GM21529 (cell line): ENCODE measurements around the gene TRIM24.
A peak's percentile ranks its signal among the peaks of the same experiment; 100 is the strongest.

ENCODE experiments used
- ATAC-seq: cut with Tn5 transposase; IDR thresholded peaks from one replicate; pipeline ENCODE4 v1.9.1; 2021; ENCODE audit not compliant: unreplicated experiment

TRIM24 gene

DNA sequence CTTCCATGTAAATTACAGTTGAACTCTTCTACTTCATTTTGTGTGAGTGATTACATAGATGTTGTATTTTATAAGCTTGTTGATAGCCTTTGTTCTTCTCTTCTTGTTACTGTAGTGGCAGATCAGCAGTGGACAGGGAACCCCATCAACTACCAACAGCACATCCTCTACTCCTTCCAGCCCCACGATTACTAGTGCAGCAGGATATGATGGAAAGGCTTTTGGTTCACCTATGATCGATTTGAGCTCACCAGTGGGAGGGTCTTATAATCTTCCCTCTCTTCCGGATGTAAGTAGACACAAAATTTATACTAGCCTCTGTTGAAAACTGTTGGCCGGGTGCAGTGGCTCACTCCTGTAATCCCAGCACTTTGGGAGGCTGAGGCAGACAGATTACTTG, 110.7 kb downstream of the TRIM24 start:
- no peak for ATAC-seq

DNA sequence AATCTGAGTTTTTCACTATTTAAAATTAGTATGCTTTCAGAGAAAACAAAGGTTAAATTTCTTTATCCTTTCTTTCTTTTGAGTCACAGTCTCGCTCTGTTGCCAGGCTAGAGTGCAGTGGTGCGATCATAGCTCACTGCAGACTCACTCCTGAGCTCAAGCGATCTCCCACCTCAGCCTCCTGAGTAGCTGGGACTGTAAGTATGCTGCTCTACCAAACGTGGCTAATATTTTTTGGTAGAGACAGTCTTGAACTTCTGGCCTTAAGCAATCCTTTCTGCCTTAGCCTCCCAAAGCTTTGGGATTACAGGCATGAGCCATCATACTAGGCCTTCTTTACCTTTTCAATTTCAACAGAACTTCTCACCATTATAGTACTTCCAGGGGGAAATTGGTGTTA, 113.7 kb downstream of the TRIM24 start:
- ATAC-seq: no peak

DNA sequence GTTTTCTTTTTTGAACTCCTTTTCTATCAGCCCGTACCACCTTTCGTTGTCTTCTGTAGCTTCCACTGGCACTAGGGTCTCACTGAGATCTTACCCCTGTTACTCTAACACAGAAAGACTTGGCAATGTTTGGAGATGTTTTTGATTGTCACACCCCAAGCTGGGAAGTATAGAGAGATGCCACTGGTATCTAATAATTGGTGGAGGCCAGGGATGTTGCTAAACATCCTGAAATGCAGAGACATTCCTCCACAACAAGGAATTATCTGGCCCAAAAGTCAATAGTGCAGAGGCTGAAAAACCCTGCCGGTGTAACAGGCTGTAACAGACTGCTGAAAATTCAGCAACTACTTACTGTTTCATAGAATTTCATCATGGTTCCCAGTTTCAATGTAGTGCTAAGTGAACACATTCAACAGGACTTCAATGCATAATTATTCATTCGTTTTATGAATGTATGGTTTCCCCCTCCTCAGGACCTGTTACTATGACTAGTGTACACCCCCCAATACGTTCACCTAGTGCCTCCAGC, 115.9 kb downstream of the TRIM24 start:
- ATAC-seq: no peak

DNA sequence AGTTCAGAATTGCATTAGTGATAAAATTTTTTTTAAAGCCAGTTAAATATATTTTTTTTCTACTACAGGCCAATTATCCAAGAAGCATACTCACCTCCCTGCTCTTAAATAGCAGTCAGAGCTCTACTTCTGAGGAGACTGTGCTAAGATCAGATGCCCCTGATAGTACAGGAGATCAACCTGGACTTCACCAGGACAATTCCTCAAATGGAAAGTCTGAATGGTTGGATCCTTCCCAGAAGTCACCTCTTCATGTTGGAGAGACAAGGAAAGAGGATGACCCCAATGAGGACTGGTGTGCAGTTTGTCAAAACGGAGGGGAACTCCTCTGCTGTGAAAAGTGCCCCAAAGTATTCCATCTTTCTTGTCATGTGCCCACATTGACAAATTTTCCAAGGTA, 119.1 kb downstream of the TRIM24 start:
- ATAC-seq: no peak

DNA sequence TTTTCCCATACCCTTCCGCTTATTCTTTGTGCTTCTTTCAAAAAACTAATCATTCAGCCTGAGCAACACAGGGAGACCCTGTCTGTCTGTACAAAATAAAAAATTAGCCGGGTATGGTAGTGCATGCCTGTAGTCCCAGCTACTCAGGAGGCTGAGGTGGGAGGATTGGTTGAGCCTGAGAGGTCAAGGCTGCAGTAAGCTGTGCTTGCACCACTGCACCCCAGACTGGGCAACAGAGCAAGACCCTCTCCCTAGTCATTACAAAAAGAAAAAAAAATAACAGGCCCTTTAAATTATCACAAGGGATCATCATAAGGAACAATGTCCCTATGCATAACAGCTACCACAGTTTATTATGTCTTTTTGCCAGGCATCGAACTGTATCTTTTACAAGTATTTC, 119.6 kb downstream of the TRIM24 start:
- ATAC-seq: no peak

DNA sequence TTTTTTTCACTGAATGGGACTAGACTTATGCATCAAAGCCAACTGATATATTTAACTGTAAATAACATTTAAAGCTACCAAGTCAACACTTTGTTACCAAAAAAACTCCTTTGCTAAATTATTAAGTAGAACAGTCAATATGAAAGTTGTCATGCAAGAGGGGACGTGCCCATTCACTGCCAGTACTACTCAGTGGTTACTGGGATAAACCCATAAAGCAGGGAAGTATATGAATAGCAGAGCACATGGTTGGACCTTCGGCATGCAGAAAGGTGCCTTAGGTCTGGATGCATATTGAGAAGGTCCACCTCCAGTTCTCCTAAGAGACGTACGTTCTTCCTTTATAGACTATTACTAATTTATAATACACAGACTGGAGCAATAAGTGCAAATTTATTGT, 121.0 kb downstream of the TRIM24 start:
- peak; percentile 56 for ATAC-seq

DNA sequence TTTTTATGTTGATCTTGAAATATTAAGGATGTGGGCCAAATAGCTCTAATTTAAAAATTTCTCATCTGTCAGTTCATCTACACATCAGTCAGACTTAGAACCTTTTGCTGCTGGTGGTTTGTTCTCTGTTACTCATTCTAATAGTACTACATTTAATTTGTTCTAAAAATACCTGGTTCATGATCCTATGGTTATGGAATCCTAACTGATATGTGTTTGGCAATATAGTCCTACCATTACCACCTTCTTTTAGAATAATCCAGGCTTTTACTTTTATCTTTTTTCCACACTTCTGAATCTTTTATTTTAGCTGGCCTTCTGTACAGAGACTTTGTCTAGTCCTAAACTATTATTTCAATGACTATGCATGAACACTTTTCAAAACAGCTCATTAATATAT, 124.2 kb downstream of the TRIM24 start:
- ATAC-seq: no peak

DNA sequence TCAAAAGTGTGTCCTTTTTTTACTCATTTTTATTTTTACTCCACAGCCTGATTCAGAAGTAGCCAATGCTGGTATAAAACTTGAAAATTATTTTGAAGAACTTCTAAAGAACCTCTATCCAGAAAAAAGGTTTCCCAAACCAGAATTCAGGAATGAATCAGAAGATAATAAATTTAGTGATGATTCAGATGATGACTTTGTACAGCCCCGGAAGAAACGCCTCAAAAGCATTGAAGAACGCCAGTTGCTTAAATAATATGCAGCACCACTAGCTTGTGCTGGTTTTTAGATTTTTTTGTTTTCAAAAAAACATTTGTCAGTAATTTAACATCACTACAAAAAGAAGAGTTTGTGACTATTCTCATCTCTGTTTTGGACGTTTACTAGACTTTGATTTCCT, 124.6 kb downstream of the TRIM24 start:
- ATAC-seq: no peak

DNA sequence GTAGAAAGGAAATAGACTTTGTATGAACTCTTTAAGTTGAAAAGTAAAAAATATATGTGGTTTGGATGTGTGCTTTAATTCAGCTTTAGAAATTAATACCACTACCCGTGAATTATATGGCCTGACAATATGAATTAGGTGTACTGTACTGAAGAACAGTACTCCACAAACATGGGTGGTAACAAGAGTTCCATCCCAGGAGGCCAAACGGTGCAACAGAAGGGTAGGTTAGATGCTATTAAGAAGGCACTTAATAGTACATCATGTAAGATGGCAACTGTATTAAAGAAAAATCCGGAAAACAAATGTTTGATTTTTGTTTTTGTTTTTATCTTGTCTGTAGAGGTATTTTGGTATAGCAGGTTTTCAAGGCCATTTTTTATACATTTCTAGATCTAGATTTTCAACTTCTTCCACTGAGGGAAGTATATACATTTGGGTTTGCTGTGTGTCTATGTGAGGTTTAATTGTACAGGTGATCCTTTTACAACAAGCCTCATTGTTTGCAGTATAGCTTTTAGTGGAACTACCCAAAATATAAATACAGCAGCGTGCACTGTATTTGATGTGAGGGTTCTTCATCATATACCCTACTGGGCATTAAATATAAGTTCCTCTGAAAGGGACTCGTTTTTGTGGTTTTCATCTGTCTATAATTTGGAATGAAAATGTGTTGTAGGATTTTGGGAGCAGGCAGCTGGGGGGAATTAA, 125.4 kb downstream of the TRIM24 start:
- ATAC-seq: no peak

DNA sequence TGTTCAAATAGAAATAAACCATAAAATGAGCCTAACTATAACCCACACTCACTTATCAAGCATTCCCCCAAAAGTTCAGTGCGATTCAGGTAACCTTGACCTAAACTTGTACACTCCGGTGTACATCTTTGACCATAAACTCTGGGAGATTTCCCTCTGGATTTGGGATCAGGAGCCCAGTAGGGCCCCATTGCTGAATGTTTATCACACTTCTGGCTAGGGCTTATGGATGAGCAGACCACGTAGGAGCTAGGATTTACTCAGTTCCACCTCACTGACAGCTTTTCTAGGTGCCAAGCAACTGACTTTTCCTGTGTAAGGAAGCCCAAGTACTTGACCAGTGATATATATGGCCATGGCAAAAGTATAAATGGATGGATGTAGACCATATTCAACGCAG, 127.4 kb downstream of the TRIM24 start:
- ATAC-seq: no peak

DNA sequence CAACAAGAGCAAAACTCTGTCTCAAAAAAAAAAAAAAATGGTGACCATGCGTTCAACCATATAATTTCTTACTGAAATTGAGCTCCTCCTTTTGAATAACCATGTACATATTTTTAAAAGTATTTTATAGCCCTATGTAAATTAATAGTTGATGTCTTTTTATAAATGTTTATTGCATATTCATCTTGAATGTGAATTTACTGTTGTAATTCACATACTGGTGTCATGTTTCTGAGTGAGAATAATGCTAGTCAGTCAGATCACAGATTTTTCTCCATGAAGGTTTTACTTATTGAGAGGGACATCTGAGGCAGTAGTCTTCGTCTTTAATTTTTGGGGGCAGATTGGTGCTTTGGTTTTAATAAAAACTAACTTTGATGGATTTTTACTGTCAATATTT, 128.9 kb downstream of the TRIM24 start:
- ATAC-seq: no peak

DNA sequence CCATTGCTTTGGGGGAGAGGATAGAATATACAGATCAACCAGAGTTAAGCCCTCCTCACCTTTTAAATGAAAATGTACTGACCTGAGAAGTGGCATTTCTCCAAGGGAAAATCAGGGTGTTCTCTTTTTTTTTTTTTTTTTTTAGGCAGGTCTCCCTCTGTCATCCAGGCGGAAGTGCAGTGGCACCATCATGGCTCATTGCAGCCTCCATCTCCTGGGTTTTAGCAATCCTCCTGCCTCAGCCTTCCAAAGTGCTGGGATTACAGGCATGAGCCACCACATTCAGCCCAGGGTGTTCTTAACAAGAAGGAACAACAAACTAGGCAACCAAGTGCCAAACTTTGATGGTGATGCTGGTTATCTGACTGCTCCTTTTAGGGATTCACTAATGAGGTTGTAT, 130.1 kb downstream of the TRIM24 start:
- ATAC-seq: no peak

DNA sequence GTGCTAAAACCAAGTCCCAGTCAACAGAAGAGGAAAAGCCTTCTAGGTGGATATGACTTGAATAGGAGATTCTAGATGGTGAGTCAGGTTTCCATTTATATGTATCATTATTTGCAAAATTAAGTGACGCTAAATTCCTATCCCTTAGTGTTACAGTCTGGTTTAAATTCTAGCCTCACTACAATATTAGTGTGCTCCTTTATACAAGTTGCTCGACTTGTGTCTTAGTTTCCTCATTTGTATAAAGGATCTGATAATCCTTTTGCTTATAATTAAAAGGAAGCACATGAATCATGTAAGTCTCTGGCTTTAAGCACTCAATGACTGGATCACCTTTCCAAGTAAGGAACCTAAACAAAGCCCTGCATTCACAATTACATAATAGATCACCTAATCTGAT, 135.4 kb downstream of the TRIM24 start:
- no peak for ATAC-seq

DNA sequence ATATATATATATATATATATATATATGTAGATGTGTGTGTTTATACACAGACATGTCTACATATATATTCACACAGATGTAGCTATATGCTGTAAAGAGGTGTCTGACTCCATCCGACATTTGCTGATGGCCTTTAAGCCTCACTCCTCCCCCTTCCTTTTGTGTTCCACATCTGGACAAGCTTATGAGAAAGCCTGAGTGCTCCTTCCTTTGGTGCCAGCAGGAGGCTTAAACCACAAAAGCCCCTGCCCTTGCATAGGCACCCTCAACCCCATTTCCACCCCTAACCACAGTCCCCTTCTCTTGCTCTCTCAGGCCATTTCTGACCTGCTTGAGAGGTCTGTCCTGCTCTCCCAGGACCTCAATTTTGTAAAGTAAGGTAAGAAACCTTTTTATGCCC, 142.4 kb downstream of the TRIM24 start:
- ATAC-seq: no peak

DNA sequence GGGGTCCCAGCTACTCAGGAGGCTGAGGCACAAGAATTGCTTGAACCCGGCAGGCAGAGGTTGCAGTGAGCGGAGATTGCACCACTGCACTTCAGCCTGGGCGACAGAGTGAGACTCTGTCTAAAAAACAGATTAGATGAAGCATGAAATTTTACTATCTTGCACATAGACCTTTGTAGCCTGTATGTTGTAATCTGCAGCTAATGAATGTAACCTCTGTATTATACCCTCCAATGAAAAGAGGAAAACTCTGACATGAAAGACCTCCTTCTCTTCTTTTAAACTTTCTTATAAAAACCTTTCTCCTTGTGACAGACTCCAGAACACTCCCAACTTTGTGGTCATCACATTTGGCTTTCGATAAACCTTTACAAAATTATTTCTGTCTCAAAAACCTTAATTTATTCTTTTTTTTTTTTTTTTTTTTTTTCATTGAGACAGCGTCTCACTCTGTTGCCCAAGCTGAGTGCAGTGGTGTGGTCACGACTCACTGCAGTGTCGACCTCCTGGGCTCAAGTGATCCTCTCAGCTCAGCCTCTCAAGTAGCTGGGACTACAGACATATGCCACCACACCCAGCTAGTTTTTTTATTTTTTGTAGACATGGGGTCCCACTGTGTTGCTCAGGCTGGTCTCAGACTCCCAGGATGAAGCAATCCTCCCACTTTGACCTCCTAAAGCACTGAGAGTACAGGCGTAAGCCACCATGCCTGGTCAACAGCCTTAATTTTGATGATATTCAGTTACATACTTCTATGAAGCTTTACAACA, 143.7 kb downstream of the TRIM24 start:
- no peak for ATAC-seq

DNA sequence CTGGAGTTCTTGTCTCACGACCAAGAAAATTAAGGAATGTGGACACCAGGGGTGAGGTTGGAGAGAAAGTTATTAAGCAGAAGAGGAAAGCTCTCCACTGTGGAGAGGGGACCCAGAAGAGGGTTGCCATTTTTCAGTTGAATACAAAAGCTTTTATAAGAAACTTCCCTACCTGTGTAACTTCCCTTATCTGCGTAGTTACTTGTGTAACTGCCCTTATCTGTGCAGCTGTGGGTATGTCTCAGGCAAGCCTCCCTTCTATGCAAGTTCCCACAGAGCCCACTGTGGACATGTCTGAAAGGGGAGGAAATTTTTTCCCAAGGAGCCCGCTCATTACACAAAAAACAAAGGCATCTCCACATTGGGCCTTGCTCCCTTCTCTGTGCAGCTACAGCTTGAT, 146.2 kb downstream of the TRIM24 start:
- ATAC-seq: no peak

DNA sequence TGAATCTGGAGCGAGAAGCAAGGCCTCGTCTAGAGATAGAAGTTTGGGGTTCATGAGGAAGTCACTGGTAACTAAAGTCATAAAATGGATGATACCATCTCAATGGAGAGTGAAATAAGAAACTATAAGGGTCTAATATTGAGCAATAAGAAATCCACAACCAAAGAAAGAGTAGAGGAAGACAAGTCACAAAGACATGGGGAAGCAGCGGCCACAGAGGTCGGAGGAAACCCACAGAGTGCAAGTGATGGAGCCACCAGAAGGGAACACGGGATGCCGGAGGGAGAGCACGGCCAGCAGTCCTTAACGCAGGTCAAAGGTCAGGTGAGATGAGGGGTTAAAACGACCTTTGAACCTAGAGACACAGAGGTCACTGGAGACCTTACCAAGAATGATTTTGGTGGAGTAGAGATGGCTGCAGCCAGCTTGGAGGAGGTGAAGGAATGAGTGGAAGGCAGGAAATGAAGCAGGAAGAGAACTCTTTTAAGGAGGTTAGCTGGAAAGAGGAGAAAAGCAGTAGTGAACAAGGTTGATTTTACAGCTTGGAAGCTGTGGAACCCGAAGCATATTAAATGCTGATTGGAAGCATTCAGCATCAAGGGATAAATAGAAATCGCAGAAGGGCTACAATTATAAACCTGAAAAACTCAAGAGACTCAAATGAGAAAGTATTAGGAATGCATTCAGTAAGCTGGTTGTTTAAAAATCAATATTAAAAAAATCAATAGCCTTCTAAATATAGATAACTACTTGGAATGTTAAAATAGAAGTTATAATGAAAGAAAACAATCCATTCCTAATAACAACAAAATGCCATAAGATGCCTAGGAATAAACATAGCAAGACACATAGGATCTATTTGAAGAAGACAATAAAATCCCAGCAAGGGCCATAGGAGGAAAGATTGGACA, 147.4 kb downstream of the TRIM24 start:
- ATAC-seq: no peak

DNA sequence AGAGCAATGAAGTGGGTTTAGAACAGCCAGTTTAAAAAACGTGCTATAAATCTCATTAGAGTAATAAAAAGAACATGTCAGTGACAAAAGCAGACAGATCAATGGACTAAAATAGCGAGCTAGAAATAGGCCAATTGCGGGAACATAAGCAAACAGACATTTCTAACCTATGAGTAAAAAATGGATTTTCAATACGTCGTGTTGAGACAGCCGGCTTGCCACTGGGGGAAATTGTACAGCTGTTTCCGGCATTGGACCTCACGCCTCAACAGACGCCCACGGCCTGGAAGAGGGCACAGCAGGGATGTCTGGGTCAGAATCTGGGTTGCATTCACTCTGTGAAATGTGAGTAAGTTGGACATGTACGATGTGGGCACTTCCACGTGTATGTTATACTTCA, 148.2 kb downstream of the TRIM24 start:
- peak; percentile 67 for ATAC-seq

DNA sequence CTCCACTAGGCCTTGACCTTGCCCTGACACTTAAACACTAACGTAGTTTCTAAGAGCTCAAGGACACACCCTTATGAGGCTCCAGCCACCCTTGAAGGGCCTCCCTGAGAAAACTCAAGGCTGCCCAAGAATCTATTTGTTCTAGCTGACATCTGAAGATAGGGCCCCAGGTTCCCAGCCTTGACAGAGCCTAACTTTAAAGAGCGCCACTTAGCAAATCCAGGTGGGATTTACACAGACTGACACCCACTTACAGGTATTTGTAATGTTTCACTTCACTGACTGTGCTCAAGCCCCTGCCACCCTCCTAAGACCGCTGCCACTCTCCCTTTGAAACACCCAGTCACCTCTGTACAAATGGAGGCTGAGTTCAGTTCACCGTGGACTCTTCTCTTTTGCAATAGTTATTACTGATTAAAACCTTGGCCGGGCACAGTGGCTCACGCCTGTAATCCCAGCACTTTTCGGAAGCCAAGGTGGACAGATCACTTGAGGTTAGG, 150.7 kb downstream of the TRIM24 start:
- ATAC-seq: no peak

DNA sequence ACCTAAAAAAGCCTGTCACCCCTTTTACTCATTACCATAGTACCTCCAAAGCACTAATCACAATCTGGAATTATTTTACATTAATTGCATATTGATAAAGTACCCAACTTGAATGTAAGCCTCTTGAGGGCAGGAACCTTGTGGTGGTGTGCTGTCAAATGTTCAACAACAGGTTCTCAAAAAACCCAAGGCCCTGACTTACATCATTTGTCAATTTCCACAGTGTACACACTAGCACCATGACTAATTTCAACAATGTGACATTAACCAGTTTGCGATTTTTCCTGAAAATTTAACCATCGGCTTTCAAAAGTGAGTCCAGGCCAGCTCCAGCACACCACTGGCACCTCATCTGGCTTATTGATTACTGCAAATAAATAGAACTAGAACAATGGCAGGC, 153.6 kb downstream of the TRIM24 start:
- no peak for ATAC-seq

DNA sequence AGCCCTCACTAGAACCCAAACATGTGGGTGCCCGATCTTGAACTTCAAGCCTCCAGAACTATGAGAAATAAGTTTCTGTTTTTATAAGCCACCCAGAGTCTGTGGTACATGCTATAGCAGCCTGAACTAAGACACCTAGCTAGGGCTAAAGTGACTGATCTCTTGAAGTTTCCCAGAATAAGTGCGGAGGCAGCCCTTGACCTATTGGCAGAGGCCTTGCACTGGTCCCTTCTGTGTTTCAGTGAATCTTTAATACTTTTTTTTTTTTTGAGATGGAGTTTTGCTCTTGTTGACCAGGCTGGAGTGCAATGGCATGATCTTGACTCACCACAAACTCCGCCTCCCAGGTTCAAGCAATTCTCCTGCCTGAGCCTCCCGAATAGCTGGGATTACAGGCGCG, 156.0 kb downstream of the TRIM24 start:
- no peak for ATAC-seq
